Body of pancreas (tissue), 4 donors: Measurements from ENCODE around the gene COLEC12. TPM values are rescaled to one million over a fixed set of nuclear protein-coding genes. Genes with fewer than 3 reads are reported as not detected.
"Not testable (repeated sequence)": the region's sequence is repeated elsewhere in the genome, so short reads cannot be mapped to it uniquely, and the experiment has no call there.

ENCODE experiments used
- ATAC-seq: fragments of 150-250 bp; one replicate; pipeline ENCODE4 v1.9.1; 2016
- DNase-seq, 4 donors: peaks; one replicate each; pipeline ENCODE4 v3.0.0-alpha.2; 2019
- H3K27ac ChIP-seq, 4 donors: fragments of 200-600 bp; sonication (generic); 1 replicate in 3 of 4; 2 replicates in 1 of 4; pipeline versions ENCODE4 v1.5.1 to v1.6.1; 2016 to 2019; ENCODE audit warnings: mild to moderate bottlenecking in 1 of 4, mixed read lengths in 1 of 4, moderate library complexity in 1 of 4
- H3K27me3 ChIP-seq, 2 donors: fragments of 200-600 bp; sonication (generic); one replicate each; pipeline ENCODE4 v1.6.0; 2016; ENCODE audit warnings: mild to moderate bottlenecking in 1 of 2
- H3K36me3 ChIP-seq, 2 donors: fragments of 200-600 bp; sonication (generic); replicated peaks in 1 of 2; 2 replicates each; pipeline ENCODE4 v1.5.1; 2016; ENCODE audit warnings: low read depth in 2 of 2; ENCODE audit not compliant: insufficient read depth in 1 of 2
- H3K4me1 ChIP-seq: fragments of 200-600 bp; sonication (generic); one replicate; pipeline ENCODE4 v1.6.0; 2016
- H3K4me3 ChIP-seq, 2 donors: fragments of 200-600 bp; sonication (generic); 1 replicate in 1 of 2; 2 replicates in 1 of 2; pipeline ENCODE4 v1.5.1; 2016 to 2019
- H3K9me3 ChIP-seq, 3 donors: fragments of 200-600 bp; sonication (generic); 1 replicate in 2 of 3; 2 replicates in 1 of 3; pipeline ENCODE4 v1.5.1; 2016
- CTCF ChIP-seq, 7 experiments: fragments of 450-650 bp in 4 of 7; fragments of 200-600 bp in 3 of 7; sonication (generic) in 3 of 7; IDR thresholded peaks; one replicate each; pipeline ENCODE4 v1.5.1; 2016 to 2019; ENCODE audit warnings: antibody characterized with exemption in 7 of 7
- POLR2A ChIP-seq, 3 donors: fragments of 450-650 bp; IDR thresholded peaks; one replicate each; pipeline ENCODE4 v1.6.1; 2016; ENCODE audit warnings: antibody characterized with exemption in 3 of 3, mild to moderate bottlenecking in 2 of 3
- WGBS, 2 donors: methylation state at CpG; one replicate each; pipeline ENCODE4 v1.1.5; 2017; 5-methylcytosine and 5-hydroxymethylcytosine counted together
- intact Hi-C: fragments of 100-400 bp; cut with DNase I; formaldehyde crosslinking; loops from one replicate; pipeline ENCODE4 v1.15.1; 2023
- total RNA-seq, 2 donors: library from RNA; depleted of rRNA; stranded (reverse); fragments of >200 nt; gene quantifications; one replicate each; pipeline ENCODE4 v1.1.0, GENCODE V29; 2016

The COLEC12 gene
- total RNA-seq, 2 donors from 2014 or later = 3.6 to 4.2 TPM

DNA sequence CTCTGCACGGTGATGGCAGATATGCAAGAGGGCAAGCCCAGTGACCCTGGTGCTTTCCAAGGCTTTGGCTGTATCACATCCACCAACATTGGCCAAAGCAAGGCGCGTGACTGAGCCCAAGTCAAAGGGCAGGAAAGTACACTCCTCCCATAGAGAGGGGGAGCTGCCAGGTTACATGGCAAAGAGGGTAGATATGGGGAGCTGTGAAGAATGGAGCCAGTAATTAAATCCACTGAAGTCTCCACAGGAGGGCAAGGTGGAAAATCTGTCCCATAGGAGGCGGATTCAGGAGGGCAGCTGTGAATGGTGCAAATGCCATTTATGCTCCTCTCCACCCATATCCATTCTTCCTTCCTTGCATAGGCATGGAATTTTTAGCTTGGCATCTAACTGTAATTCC is 188.1 kb downstream of the COLEC12 start:
- ATAC-seq = no peak
- Histone ChIP-seq H3K36me3 (no peaks in the 10 kb centered on the region), H3K9me3 (no peaks in the 10 kb centered on the region), H3K4me3 (no peak overlapping the region), H3K4me1 (no peaks in the 10 kb centered on the region), H3K27ac (no peak overlapping the region), H3K27me3 (no peaks in the 10 kb centered on the region)
- 65 to 70% methylated on average over 4 of the region's 4 CpGs for WGBS, 2 donors
- intact Hi-C loops = no loop called here
- no peak for DNase-seq
- no peak for TF ChIP-seq CTCF (IDR thresholded peaks at IDR 0.05)
- no peak for TF ChIP-seq POLR2A (IDR thresholded peaks at IDR 0.05)

- no peaks in the 10 kb centered on the region for H3K9me3 ChIP-seq
- no peak for ATAC-seq
- H3K4me1 ChIP-seq = no peaks in the 10 kb centered on the region
- H3K4me3 ChIP-seq = no peak overlapping the region
- no peak for TF ChIP-seq CTCF (IDR thresholded peaks at IDR 0.05)
- no peak for TF ChIP-seq POLR2A (IDR thresholded peaks at IDR 0.05)
- no peak for DNase-seq
- no peak overlapping the region for H3K27ac ChIP-seq
- no peaks in the 10 kb centered on the region for H3K27me3 ChIP-seq
- intact Hi-C loops = no loop called here
- H3K36me3 ChIP-seq = no peaks in the 10 kb centered on the region
Observed at GRCh38 chr18:310042-310441, 190.5 kb downstream of the COLEC12 start.

- H3K9me3 ChIP-seq, intact Hi-C loops: not testable (repeated sequence)
- 87 to 91% methylated on average over 4 of the region's 4 CpGs for WGBS, 2 donors
Observed at GRCh38 chr18:308086-308485, 192.4 kb downstream of the COLEC12 start.

GRCh38 chr18:306608-307255 is 193.8 kb downstream of the COLEC12 start:
- intact Hi-C loops = no loop called here
- DNase-seq (no peak), ATAC-seq (no peak)
- WGBS, 2 donors = 72 to 77% methylated on average over 7 of the region's 7 CpGs
- Histone ChIP-seq H3K4me3 (no peak overlapping the region), H3K27ac (no peak overlapping the region), H3K36me3 (no peaks in the 10 kb centered on the region), H3K4me1 (no peaks in the 10 kb centered on the region), H3K27me3 (no peaks in the 10 kb centered on the region), H3K9me3 (no peaks in the 10 kb centered on the region)
- TF ChIP-seq CTCF (IDR thresholded peaks at IDR 0.05) = no peak
- TF ChIP-seq POLR2A (IDR thresholded peaks at IDR 0.05) = no peak

More at GRCh38 chr18:308086-308485, 192.4 kb downstream of the COLEC12 start:
- not testable (repeated sequence) for H3K27me3 ChIP-seq, ATAC-seq, H3K4me3 ChIP-seq, H3K27ac ChIP-seq, H3K36me3 ChIP-seq, DNase-seq, H3K4me1 ChIP-seq

DNA sequence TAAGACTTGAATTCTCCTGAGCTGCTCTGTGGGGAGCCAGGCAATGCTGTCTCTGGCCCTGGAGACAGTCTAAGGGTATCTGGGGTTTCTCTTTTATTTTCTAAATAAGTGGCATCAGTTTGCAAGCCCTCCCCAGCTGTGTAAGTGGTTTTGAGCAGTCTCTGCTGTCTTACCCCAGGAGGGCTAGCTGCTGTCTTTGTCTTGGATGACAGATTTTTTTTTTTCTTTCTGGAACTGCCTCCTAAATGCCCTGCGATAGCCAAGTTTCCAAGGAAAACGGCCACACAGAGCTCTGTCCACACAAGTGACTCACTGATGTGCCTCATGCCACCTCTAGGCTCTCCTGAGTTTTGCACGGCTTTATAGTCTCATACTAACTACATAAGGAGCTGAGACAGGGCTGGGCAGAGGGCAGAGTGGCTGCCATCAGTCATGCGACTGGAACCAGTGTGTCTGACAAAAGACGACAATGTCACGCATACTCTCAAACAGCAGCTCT is 195.4 kb downstream of the COLEC12 start:
- no peak overlapping the region for H3K27ac ChIP-seq
- no peaks in the 10 kb centered on the region for H3K36me3 ChIP-seq
- H3K27me3 ChIP-seq = no peaks in the 10 kb centered on the region
- H3K4me3 ChIP-seq = no peak overlapping the region
- H3K9me3 ChIP-seq = no peaks in the 10 kb centered on the region
- WGBS, 2 donors = 57 to 68% methylated on average over 6 of the region's 6 CpGs
- DNase-seq (no peak), ATAC-seq (no peak)
- intact Hi-C loops = no loop called here
- TF ChIP-seq POLR2A (IDR thresholded peaks at IDR 0.05) = no peak
- no peak for TF ChIP-seq CTCF (IDR thresholded peaks at IDR 0.05)
- H3K4me1 ChIP-seq = no peaks in the 10 kb centered on the region
